K562 (cell line): ENCODE results near the gene LTBP4. TPM values are rescaled to one million over a fixed set of nuclear protein-coding genes. Genes with fewer than 3 reads are reported as not detected.

Source experiments
- BHLHE40 ChIP-seq: IDR thresholded peaks from 2 replicates; pipeline ENCODE4 v1.6.1; 2011; ENCODE audit warnings: low read length, improper control_type of control experiment
- HNRNPL ChIP-seq: fragments of 200-400 bp; formaldehyde crosslinking; IDR thresholded peaks from 2 replicates; pipeline ENCODE4 v1.6.1; 2017; ENCODE audit warnings: low read depth, mild to moderate bottlenecking, low read length
- HNRNPUL1 ChIP-seq: fragments of 200-400 bp; formaldehyde crosslinking; IDR thresholded peaks from 2 replicates; pipeline ENCODE4 v1.6.1; 2017; ENCODE audit warnings: low read length
- MEF2A ChIP-seq: IDR thresholded peaks from 2 replicates; pipeline ENCODE4 v1.6.1; 2011; ENCODE audit warnings: low read depth, mild to moderate bottlenecking, low read length, moderate library complexity; ENCODE audit not compliant: control insufficient read depth
- MITF ChIP-seq: IDR thresholded peaks from 2 replicates; pipeline ENCODE4 v1.6.1; 2014; ENCODE audit warnings: antibody characterized with exemption
- NFXL1 ChIP-seq: fragments of 450-650 bp; formaldehyde crosslinking; IDR thresholded peaks from 2 replicates; pipeline ENCODE4 v1.4.0; 2021; ENCODE audit warnings: mild to moderate bottlenecking
- NKRF ChIP-seq: fragments of 450-650 bp; IDR thresholded peaks from 2 replicates; pipeline ENCODE4 v1.6.1; 2016; ENCODE audit warnings: borderline replicate concordance
- NONO ChIP-seq, 2 experiments: fragments of 200-400 bp in 1 of 2; fragments of 450-650 bp in 1 of 2; formaldehyde crosslinking in 1 of 2; IDR thresholded peaks; 2 replicates each; pipeline ENCODE4 v1.6.1; 2017; ENCODE audit warnings: low read depth in 2 of 2, mild to moderate bottlenecking in 2 of 2, moderate library complexity in 2 of 2, low read length in 1 of 2
- PRDM10 ChIP-seq: fragments of 450-650 bp; IDR thresholded peaks from 2 replicates; pipeline ENCODE4 v1.6.1; 2018; ENCODE audit not compliant: partially characterized antibody
- STAG1 ChIP-seq: sonication (generic); formaldehyde crosslinking; IDR thresholded peaks from 2 replicates; pipeline ENCODE4 v1.5.0; 2020; ENCODE audit warnings: missing genetic modification reagents, borderline replicate concordance
- ZBTB2 ChIP-seq: fragments of 450-650 bp; IDR thresholded peaks from 2 replicates; pipeline ENCODE4 v1.6.1; 2016; ENCODE audit warnings: antibody characterized with exemption
- ZC3H8 ChIP-seq: fragments of 450-650 bp; IDR thresholded peaks from 2 replicates; pipeline ENCODE4 v1.6.1; 2017
- ZNF12 ChIP-seq: sonication (generic); formaldehyde crosslinking; IDR thresholded peaks from 2 replicates; pipeline ENCODE4 v1.4.0; 2020; ENCODE audit warnings: mild to moderate bottlenecking, missing genetic modification reagents
- ZNF395 ChIP-seq: fragments of 200-800 bp; sonication (Bioruptor generic); IDR thresholded peaks from 2 replicates; pipeline ENCODE4 v1.6.1; 2017; ENCODE audit warnings: missing genetic modification characterization, missing compliant biosample characterization
- ZNF431 ChIP-seq: sonication (generic); formaldehyde crosslinking; IDR thresholded peaks from 2 replicates; pipeline ENCODE4 v1.8.0; 2022; ENCODE audit warnings: mild to moderate bottlenecking, missing genetic modification reagents
- ZNF511 ChIP-seq: sonication (generic); formaldehyde crosslinking; IDR thresholded peaks from 2 replicates; pipeline ENCODE4 v1.8.0; 2022; ENCODE audit warnings: mild to moderate bottlenecking, missing genetic modification reagents
- polyA plus RNA-seq, 8 experiments: library from polyadenylated mRNA; depleted of rRNA in 4 of 8; stranded (reverse) in 5 of 8; unstranded in 3 of 8; fragments of >200 nt; fragmentation: Nextera tagmentation in 2 of 8; fragmentation: Illumina TruSeq in 1 of 8; extraction: Ambion mirVana in 2 of 8; extraction: Trizol in 1 of 8; gene quantifications; 2 replicates each; pipeline versions ENCODE4 v1.2.1 to v1.2.3, GENCODE V29; 2011 to 2014; ENCODE audit warnings: inconsistent platforms in 1 of 8, missing spikeins in 1 of 8
- total RNA-seq, 7 experiments: library from RNA; depleted of rRNA in 6 of 7; stranded (reverse); fragments of >200 nt in 6 of 7; fragmentation: Illumina TruSeq in 2 of 7; extraction: Trizol in 2 of 7; gene quantifications; 2 replicates each; pipeline versions ENCODE4 v1.2.1 to v1.2.3, GENCODE V29; 2011 to 2021; ENCODE audit warnings: low replicate concordance in 1 of 7

The LTBP4 gene
- total and polyA plus RNA-seq, 9 of the 15 experiments (the other 6 are each of a cell fraction or from before 2014, with no cell fraction given): 0.35 to 160 (median 31.6) TPM

GRCh38 chr19:40662925-40663694, 61.9 kb downstream of the LTBP4 start (continued):
- TF ChIP-seq NKRF (peak; percentile 86), ZNF12 (CRISPR knock-in tag) (peak; percentile 28; the same call in 1 of the 2 replicates), HNRNPUL1 (no peak), NONO (IDR thresholded peaks at IDR 0.05; ENCODE audit: low read depth in 2 of 2, low read length in 1 of 2) (peak in 1 of 2 experiments; percentile 70; a peak in 2 of 4 replicates), ZC3H8 (no peak), STAG1 (CRISPR knock-in tag) (peak; percentile 95), PRDM10 (peak; percentile 75), BHLHE40 (0 out of 2 replicates have a peak, but pooled peaks have one; percentile 21), MITF (peak; percentile 83), ZNF431 (CRISPR knock-in tag) (peak; percentile 83), MEF2A (no peak), ZNF511 (CRISPR knock-in tag) (peak; percentile 88), HNRNPL (0 out of 2 replicates have a peak, but pooled peaks have one; percentile 57), NFXL1 (CRISPR knock-in tag) (no peak), ZNF395 (CRISPR knock-in tag) (peak; percentile 36; the same call in 1 of the 2 replicates), ZBTB2 (peak; percentile 68)
